ENCODE measurements around the gene SMARCB1. TPM values are rescaled to one million over a fixed set of nuclear protein-coding genes. Genes with fewer than 3 reads are reported as not detected.

The SMARCB1 gene
- total and polyA plus RNA-seq, 2 experiments from 2014 or later = 114 to 132 TPM

GRCh38 chr22:23832226-23833016 is 45.7 kb downstream of the SMARCB1 start (continued):
- TF ChIP-seq, protein P1, sequence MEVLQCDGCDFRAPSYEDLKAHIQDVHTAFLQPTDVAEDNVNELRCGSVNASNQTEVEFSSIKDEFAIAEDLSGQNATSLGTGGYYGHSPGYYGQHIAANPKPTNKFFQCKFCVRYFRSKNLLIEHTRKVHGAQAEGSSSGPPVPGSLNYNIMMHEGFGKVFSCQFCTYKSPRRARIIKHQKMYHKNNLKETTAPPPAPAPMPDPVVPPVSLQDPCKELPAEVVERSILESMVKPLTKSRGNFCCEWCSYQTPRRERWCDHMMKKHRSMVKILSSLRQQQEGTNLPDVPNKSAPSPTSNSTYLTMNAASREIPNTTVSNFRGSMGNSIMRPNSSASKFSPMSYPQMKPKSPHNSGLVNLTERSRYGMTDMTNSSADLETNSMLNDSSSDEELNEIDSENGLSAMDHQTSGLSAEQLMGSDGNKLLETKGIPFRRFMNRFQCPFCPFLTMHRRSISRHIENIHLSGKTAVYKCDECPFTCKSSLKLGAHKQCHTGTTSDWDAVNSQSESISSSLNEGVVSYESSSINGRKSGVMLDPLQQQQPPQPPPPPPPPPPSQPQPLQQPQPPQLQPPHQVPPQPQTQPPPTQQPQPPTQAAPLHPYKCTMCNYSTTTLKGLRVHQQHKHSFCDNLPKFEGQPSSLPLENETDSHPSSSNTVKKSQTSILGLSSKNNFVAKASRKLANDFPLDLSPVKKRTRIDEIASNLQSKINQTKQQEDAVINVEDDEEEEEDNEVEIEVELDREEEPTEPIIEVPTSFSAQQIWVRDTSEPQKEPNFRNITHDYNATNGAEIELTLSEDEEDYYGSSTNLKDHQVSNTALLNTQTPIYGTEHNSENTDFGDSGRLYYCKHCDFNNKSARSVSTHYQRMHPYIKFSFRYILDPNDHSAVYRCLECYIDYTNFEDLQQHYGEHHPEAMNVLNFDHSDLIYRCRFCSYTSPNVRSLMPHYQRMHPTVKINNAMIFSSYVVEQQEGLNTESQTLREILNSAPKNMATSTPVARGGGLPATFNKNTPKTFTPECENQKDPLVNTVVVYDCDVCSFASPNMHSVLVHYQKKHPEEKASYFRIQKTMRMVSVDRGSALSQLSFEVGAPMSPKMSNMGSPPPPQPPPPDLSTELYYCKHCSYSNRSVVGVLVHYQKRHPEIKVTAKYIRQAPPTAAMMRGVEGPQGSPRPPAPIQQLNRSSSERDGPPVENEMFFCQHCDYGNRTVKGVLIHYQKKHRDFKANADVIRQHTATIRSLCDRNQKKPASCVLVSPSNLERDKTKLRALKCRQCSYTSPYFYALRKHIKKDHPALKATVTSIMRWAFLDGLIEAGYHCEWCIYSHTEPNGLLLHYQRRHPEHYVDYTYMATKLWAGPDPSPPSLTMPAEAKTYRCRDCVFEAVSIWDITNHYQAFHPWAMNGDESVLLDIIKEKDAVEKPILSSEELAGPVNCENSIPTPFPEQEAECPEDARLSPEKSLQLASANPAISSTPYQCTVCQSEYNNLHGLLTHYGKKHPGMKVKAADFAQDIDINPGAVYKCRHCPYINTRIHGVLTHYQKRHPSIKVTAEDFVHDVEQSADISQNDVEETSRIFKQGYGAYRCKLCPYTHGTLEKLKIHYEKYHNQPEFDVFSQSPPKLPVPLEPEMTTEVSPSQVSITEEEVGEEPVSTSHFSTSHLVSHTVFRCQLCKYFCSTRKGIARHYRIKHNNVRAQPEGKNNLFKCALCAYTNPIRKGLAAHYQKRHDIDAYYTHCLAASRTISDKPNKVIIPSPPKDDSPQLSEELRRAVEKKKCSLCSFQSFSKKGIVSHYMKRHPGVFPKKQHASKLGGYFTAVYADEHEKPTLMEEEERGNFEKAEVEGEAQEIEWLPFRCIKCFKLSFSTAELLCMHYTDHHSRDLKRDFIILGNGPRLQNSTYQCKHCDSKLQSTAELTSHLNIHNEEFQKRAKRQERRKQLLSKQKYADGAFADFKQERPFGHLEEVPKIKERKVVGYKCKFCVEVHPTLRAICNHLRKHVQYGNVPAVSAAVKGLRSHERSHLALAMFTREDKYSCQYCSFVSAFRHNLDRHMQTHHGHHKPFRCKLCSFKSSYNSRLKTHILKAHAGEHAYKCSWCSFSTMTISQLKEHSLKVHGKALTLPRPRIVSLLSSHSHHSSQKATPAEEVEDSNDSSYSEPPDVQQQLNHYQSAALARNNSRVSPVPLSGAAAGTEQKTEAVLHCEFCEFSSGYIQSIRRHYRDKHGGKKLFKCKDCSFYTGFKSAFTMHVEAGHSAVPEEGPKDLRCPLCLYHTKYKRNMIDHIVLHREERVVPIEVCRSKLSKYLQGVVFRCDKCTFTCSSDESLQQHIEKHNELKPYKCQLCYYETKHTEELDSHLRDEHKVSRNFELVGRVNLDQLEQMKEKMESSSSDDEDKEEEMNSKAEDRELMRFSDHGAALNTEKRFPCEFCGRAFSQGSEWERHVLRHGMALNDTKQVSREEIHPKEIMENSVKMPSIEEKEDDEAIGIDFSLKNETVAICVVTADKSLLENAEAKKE (CRISPR knock-in tag; IDR thresholded peaks at IDR 0.05) = no peak
- TF ChIP-seq POLR2AphosphoS5 (IDR thresholded peaks at IDR 0.05; ENCODE audit: low read depth) (no peak), JUNB (IDR thresholded peaks at IDR 0.05; ENCODE audit: unreplicated experiment) (no peak)
- TF ChIP-seq, protein P2, sequence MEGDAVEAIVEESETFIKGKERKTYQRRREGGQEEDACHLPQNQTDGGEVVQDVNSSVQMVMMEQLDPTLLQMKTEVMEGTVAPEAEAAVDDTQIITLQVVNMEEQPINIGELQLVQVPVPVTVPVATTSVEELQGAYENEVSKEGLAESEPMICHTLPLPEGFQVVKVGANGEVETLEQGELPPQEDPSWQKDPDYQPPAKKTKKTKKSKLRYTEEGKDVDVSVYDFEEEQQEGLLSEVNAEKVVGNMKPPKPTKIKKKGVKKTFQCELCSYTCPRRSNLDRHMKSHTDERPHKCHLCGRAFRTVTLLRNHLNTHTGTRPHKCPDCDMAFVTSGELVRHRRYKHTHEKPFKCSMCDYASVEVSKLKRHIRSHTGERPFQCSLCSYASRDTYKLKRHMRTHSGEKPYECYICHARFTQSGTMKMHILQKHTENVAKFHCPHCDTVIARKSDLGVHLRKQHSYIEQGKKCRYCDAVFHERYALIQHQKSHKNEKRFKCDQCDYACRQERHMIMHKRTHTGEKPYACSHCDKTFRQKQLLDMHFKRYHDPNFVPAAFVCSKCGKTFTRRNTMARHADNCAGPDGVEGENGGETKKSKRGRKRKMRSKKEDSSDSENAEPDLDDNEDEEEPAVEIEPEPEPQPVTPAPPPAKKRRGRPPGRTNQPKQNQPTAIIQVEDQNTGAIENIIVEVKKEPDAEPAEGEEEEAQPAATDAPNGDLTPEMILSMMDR (conservative IDR thresholded peaks at IDR 0.05; ENCODE audit: low read depth in 2 of 2) = no peak

DNA sequence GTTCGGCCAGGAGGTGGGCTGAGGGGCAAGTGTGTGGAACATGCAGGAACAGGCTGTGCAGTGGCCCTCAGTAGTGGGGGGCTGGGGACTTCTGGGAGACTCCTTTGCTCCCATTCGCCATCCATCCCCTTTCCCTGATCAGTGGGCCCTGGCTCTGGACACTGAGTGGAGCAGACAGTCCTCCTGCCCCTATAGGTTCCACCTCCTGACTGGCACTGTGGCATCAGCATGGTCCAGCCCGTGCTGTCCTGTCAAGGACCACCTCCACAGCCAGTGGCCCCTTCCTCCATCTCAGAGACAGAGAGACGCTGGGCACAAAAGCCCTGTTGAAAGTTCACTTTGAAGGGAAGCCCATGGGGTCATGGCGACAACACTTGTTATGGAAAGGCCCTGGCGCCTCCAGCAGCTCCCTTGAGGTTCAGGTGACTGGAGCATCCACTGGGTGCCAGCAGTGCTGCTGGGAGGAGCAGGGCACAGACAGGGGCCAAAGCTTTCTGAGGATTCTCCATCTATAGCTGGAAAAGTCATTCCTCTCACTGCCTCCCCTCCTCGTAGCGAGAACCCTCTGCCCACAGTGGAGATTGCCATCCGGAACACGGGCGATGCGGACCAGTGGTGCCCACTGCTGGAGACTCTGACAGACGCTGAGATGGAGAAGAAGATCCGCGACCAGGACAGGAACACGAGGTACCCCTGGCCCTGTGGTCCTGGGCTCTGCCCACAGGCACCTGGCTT is 46.4 kb downstream of the SMARCB1 start:
- DNase-seq (ENCODE audit: low spot score) = no peak
- Mint-ChIP-seq H3K36me3 (ENCODE audit: low read depth) (peaks cover 35% of the 10 kb centered on the region), H3K4me1 (peaks cover 9% of the 10 kb centered on the region), H3K27ac (no peak overlapping the region), H3K4me3 (no peak overlapping the region), H3K27me3 (ENCODE audit: insufficient read depth, low read depth, poor library complexity) (peaks cover 14% of the 10 kb centered on the region), H3K9me3 (no peaks in the 10 kb centered on the region; the same call in 2 of the 3 replicates)
- Histone ChIP-seq H2AFZ (no peak overlapping the region), H3K4me1 (ENCODE audit: insufficient read depth) (peaks cover 5% of the 10 kb centered on the region; the same call in 1 of the 2 replicates), H3K79me2 (replicated peaks; ENCODE audit: insufficient read depth) (no peaks in the 10 kb centered on the region), H4K20me1 (replicated peaks; ENCODE audit: insufficient read depth) (peaks cover 7% of the 10 kb centered on the region; the same call in 1 of the 2 replicates), H3K4me2 (no peak overlapping the region), H3K27me3 (ENCODE audit: insufficient read depth) (no peaks in the 10 kb centered on the region), H3F3A (replicated peaks; ENCODE audit: low read depth) (peaks cover 4% of the 10 kb centered on the region; the same call in 1 of the 2 replicates), H3K4me3 (no peak overlapping the region), H3K9me2 (ENCODE audit: insufficient read depth) (no peaks in the 10 kb centered on the region), H3K27ac (ENCODE audit: low read depth) (no peak overlapping the region), H3K36me3 (ENCODE audit: insufficient read depth) (no peaks in the 10 kb centered on the region)
- ATAC-seq = no peak
- no peak for TF ChIP-seq ZNF114 (CRISPR knock-in tag; IDR thresholded peaks at IDR 0.05)
- TF ChIP-seq, protein P1 (CRISPR knock-in tag; IDR thresholded peaks at IDR 0.05) = no peak

Measured in GM23338 (cell line).